NCI-H774 (cell line): ENCODE measurements around the gene CDH16.
"Not testable (repeated sequence)": the region's sequence is repeated elsewhere in the genome, so short reads cannot be mapped to it uniquely, and the experiment has no call there.

Source experiments
- DNase-seq: peaks from one replicate; lab custom pipeline; 2025; lab: John Stamatoyannopoulos, UW

The CDH16 gene

DNA sequence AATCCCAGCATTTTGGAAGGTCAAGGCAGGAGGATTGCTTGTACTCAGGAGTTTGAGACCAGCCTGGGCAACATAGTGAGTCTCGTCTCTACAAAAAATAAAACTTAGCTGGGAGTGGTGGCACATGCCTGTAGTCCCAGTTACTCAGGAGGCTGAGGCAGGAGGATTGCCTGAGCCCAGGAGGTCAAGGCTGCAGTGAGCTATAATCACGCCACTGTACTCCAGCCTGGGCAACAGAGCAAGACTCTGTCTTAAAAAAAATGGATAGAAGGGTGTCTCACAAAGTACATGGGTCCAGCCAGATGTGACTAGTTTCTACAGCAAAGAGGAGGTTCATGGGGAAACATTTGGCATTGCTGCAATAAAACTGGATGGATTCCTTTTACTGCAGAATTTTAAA lies 47.3 kb downstream of the CDH16 start:
- DNase-seq, result not testable (repeated sequence)

DNA sequence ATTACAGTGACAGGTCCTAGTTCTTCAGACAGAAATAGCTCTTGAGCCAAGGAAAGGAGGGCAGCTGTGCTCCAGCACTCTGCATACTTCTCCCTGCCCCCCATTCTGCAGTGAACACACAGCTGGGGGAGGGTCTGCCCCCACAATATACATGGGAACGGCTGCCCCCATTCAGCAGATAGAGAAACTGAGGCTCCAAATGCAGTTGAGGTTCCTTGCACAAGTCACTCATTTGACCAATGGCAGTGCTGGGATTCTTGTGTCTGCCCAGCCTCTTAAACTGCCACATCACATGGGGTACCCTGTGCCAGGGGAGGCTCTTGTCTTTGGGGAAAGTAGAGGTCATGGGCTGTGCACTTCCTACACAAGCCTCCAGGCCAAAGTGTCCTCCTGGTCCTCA lies 49.3 kb downstream of the CDH16 start:
- DNase-seq, result no peak

DNA sequence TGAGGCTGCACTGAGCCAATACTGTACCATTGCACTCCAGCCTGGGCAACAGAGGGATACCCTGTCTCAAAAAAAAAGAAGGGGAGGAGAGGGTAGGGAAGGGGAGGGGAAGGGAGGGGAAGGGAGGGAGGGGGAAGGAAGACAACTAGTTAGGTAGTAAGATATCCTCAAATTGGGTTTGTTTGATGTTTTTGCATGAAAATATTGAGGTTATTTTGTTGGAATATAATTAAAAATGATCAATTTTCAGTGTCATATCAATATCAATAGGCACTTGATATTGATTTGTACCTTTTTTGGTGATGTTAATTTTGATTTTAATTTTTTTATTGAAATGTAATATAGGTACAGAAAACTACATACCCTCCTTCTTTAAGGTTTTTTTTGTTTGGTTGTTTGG lies 55.0 kb downstream of the CDH16 start:
- no peak for DNase-seq

GRCh38 chr16:66862023-66862520 lies 56.6 kb downstream of the CDH16 start:
- no peak for DNase-seq

GRCh38 chr16:66859397-66860068 lies 59.2 kb downstream of the CDH16 start:
- no peak for DNase-seq

GRCh38 chr16:66858740-66859396 lies 59.8 kb downstream of the CDH16 start:
- DNase-seq, result no peak
